HCT116 (cell line): Measurements from ENCODE around the gene LTBP1.

ENCODE experiments used
- ATF3 ChIP-seq: IDR thresholded peaks from 2 replicates; pipeline ENCODE4 v1.6.1; 2012
- CTCF ChIP-seq, 3 experiments: fragments of 200-600 bp in 1 of 3; sonication (generic) in 1 of 3; IDR thresholded peaks in 2 of 3; conservative IDR thresholded peaks in 1 of 3; 2 replicates each; pipeline ENCODE4 v1.5.1; 2012 to 2017; ENCODE audit warnings: low read depth in 2 of 3, low read length in 2 of 3, antibody characterized with exemption in 1 of 3, borderline replicate concordance in 1 of 3, control low read depth in 1 of 3, mild to moderate bottlenecking in 1 of 3, mixed read lengths in 1 of 3, mixed run types in 1 of 3, moderate library complexity in 1 of 3; ENCODE audit not compliant: insufficient read depth in 1 of 3
- EZH2 ChIP-seq: fragments of 200-600 bp; sonication (generic); IDR thresholded peaks from 2 replicates; pipeline ENCODE4 v1.6.1; 2017; ENCODE audit warnings: antibody characterized with exemption, mixed run types
- FOSL1 ChIP-seq: IDR thresholded peaks from 2 replicates; pipeline ENCODE4 v1.6.1; 2012; ENCODE audit warnings: low read depth
- POLR2AphosphoS5 ChIP-seq: IDR thresholded peaks from 2 replicates; pipeline ENCODE4 v1.6.1; 2011; ENCODE audit warnings: mild to moderate bottlenecking, low read depth, low read length, moderate library complexity
- REST ChIP-seq: IDR thresholded peaks from 2 replicates; pipeline ENCODE4 v1.6.1; 2012; ENCODE audit warnings: low read depth
- TCF7L2 ChIP-seq: IDR thresholded peaks from 2 replicates; pipeline ENCODE4 v1.7.0; 2011; ENCODE audit warnings: borderline replicate concordance, inconsistent platforms; ENCODE audit not compliant: insufficient read depth, insufficient read length; ENCODE audit errors: extremely low read depth
- YY1 ChIP-seq: IDR thresholded peaks from 2 replicates; pipeline ENCODE4 v1.6.1; 2011; ENCODE audit warnings: low read length, low read depth, moderate library complexity, mild to moderate bottlenecking; ENCODE audit not compliant: insufficient replicate concordance; ENCODE audit errors: extremely low read depth
- ZNF274 ChIP-seq: fragments of 200-500 bp; sonication (Bioruptor generic); IDR thresholded peaks from 2 replicates; pipeline ENCODE4 v1.6.1; 2014; ENCODE audit warnings: mild to moderate bottlenecking, low read depth, low read length, inconsistent platforms

GRCh38 chr2:33135645-33136044 is 188.9 kb downstream of the LTBP1 start:
- TF ChIP-seq YY1 (no peak), ZNF274 (no peak), CTCF (IDR thresholded peaks at IDR 0.05 in 2 of 3, conservative IDR thresholded peaks at IDR 0.05 in 1 of 3; ENCODE audit: borderline replicate concordance in 1 of 3, insufficient read depth in 1 of 3, low read depth in 2 of 3, low read length in 2 of 3) (no peak), ATF3 (no peak), POLR2AphosphoS5 (no peak), FOSL1 (no peak), REST (no peak), EZH2 (no peak), TCF7L2 (no peak)
